HL-60 (cell line): ENCODE results near the gene CRY2.

ENCODE experiments used
- CTCF ChIP-seq: IDR thresholded peaks from one replicate; pipeline ENCODE4 v1.5.1; 2011; ENCODE audit warnings: low read length, control low read depth, inconsistent platforms; ENCODE audit not compliant: insufficient read depth
- GABPA ChIP-seq: IDR thresholded peaks from 2 replicates; pipeline ENCODE4 v1.6.1; 2012; ENCODE audit warnings: low read depth
- TF ChIP-seq, protein P1 (sequence below): IDR thresholded peaks from 2 replicates; pipeline ENCODE4 v1.6.1; 2012; ENCODE audit warnings: low read depth; ENCODE audit not compliant: insufficient replicate concordance

DNA sequence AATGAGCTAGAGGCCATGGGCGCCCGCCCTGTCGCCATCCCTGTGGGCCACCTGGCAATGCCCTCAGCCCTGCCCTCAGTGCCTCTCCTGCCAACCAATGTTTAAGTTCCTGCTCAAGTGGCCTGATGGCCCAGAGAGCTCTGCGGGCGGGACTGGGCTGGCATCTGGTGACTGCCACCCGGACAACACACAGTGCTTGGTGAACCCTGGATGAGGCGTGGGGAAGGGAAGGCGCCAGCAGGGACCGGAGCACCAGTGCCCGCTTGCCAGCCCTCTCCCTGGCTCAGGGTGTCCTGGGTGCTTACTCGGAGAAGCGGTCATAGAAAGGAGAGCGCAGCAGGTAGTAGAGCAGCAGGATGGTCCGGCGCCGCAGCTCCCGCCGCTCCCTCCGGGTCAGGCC is 66.2 kb downstream of the CRY2 start:
- no peak for TF ChIP-seq CTCF
- TF ChIP-seq GABPA: no peak
- TF ChIP-seq, protein P1, sequence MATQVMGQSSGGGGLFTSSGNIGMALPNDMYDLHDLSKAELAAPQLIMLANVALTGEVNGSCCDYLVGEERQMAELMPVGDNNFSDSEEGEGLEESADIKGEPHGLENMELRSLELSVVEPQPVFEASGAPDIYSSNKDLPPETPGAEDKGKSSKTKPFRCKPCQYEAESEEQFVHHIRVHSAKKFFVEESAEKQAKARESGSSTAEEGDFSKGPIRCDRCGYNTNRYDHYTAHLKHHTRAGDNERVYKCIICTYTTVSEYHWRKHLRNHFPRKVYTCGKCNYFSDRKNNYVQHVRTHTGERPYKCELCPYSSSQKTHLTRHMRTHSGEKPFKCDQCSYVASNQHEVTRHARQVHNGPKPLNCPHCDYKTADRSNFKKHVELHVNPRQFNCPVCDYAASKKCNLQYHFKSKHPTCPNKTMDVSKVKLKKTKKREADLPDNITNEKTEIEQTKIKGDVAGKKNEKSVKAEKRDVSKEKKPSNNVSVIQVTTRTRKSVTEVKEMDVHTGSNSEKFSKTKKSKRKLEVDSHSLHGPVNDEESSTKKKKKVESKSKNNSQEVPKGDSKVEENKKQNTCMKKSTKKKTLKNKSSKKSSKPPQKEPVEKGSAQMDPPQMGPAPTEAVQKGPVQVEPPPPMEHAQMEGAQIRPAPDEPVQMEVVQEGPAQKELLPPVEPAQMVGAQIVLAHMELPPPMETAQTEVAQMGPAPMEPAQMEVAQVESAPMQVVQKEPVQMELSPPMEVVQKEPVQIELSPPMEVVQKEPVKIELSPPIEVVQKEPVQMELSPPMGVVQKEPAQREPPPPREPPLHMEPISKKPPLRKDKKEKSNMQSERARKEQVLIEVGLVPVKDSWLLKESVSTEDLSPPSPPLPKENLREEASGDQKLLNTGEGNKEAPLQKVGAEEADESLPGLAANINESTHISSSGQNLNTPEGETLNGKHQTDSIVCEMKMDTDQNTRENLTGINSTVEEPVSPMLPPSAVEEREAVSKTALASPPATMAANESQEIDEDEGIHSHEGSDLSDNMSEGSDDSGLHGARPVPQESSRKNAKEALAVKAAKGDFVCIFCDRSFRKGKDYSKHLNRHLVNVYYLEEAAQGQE: no peak
